ENCODE data around the gene EIF2B5. TPM values are rescaled to one million over a fixed set of nuclear protein-coding genes. Genes with fewer than 3 reads are reported as not detected.

Gene EIF2B5
- total and polyA plus RNA-seq, 2 of the 13 experiments (the other 11 are each of a cell fraction or from before 2014, with no cell fraction given) = 38.4 to 60.2 TPM

DNA sequence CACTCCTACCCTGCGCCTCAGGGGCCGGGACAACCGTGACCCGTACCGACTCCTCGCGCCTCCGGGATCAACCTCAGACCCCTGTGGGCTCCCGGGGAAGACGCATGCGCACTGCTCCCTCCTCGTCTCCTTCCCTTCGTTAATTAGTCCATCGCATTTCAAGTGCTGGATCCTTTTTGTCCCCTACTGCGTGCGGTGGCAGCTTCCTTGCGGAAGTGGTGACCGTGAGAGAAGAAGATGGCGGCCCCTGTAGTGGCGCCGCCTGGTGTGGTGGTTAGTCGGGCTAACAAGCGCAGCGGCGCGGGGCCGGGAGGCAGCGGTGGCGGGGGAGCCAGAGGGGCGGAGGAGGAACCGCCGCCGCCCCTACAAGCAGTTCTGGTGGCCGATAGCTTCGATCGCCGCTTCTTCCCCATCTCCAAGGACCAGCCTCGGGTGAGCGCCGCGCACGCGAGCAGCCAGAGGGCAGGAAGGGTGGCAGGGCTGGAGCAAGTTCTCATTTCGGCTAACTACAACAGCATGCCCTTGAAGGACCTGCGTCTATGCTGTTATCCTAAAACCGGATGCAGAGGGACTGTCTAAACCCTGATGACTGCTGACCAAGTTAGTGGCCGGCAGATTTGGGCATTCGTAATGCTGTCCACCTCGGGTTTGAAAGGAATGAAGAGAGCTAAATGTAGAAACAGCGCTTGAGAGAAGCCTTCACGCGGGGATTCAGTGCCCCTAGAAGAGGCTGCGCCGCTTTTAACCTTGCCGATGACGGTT is at the start of gene EIF2B5 (continued):
- TF ChIP-seq, protein P1, sequence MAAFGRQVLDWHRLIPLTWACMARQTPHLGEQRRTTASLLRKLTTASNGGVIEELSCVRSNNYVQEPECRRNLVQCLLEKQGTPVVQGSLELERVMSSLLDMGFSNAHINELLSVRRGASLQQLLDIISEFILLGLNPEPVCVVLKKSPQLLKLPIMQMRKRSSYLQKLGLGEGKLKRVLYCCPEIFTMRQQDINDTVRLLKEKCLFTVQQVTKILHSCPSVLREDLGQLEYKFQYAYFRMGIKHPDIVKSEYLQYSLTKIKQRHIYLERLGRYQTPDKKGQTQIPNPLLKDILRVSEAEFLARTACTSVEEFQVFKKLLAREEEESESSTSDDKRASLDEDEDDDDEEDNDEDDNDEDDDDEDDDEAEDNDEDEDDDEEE (CRISPR knock-in tag; IDR thresholded peaks at IDR 0.05) = peak; percentile 64; the same call in 1 of the 2 replicates
- TF ChIP-seq, protein P2, sequence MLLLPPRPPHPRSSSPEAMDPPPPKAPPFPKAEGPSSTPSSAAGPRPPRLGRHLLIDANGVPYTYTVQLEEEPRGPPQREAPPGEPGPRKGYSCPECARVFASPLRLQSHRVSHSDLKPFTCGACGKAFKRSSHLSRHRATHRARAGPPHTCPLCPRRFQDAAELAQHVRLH (CRISPR knock-in tag; IDR thresholded peaks at IDR 0.05; ENCODE audit: borderline replicate concordance, low read depth) = peak; percentile 96
- TF ChIP-seq ZNF501 (CRISPR knock-in tag; IDR thresholded peaks at IDR 0.05) (peak; percentile 95), ISL2 (CRISPR knock-in tag; IDR thresholded peaks at IDR 0.05) (peak; percentile 71), CBFB (CRISPR knock-in tag; IDR thresholded peaks at IDR 0.05) (peak; percentile 94), ZBTB3 (CRISPR knock-in tag; IDR thresholded peaks at IDR 0.05; ENCODE audit: borderline replicate concordance, low read depth) (no peak), KDM4B (CRISPR knock-in tag; IDR thresholded peaks at IDR 0.05) (0 out of 2 replicates have a peak, but pooled peaks have one; percentile 78), KLF15 (CRISPR knock-in tag; IDR thresholded peaks at IDR 0.05; ENCODE audit: borderline replicate concordance) (no peak), AGO2 (optimal IDR thresholded peaks at IDR 0.05; ENCODE audit: low read depth, low read length) (peak; percentile 48), ZNF280D (CRISPR knock-in tag; IDR thresholded peaks at IDR 0.05) (peak; percentile 61; the same call in 1 of the 2 replicates), ZNF746 (CRISPR knock-in tag; IDR thresholded peaks at IDR 0.05) (no peak), ZMAT3 (CRISPR knock-in tag; conservative IDR thresholded peaks at IDR 0.05) (peak; percentile 82), SRSF1 (optimal IDR thresholded peaks at IDR 0.05; ENCODE audit: low read depth, low read length) (peak; percentile 96), HOXD1 (CRISPR knock-in tag; IDR thresholded peaks at IDR 0.05) (no peak), ZBTB8A (CRISPR knock-in tag; IDR thresholded peaks at IDR 0.05; ENCODE audit: borderline replicate concordance, low read depth) (no peak), RNF2 (conservative IDR thresholded peaks at IDR 0.05; ENCODE audit: low read depth) (peak; percentile 41; the same call in 1 of the 2 replicates), ZNF124 (CRISPR knock-in tag; IDR thresholded peaks at IDR 0.05) (peak; percentile 60), CHD2 (IDR thresholded peaks at IDR 0.05; ENCODE audit: low read depth, low read length) (peak; percentile 20; the same call in 1 of the 2 replicates)
- TF ChIP-seq, protein P3, sequence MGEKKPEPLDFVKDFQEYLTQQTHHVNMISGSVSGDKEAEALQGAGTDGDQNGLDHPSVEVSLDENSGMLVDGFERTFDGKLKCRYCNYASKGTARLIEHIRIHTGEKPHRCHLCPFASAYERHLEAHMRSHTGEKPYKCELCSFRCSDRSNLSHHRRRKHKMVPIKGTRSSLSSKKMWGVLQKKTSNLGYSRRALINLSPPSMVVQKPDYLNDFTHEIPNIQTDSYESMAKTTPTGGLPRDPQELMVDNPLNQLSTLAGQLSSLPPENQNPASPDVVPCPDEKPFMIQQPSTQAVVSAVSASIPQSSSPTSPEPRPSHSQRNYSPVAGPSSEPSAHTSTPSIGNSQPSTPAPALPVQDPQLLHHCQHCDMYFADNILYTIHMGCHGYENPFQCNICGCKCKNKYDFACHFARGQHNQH (CRISPR knock-in tag; IDR thresholded peaks at IDR 0.05) = peak; percentile 68
- TF ChIP-seq, protein P4, sequence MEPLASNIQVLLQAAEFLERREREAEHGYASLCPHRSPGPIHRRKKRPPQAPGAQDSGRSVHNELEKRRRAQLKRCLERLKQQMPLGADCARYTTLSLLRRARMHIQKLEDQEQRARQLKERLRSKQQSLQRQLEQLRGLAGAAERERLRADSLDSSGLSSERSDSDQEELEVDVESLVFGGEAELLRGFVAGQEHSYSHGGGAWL (CRISPR knock-in tag; IDR thresholded peaks at IDR 0.05) = peak; percentile 59; the same call in 1 of the 2 replicates
- TF ChIP-seq, protein P5, sequence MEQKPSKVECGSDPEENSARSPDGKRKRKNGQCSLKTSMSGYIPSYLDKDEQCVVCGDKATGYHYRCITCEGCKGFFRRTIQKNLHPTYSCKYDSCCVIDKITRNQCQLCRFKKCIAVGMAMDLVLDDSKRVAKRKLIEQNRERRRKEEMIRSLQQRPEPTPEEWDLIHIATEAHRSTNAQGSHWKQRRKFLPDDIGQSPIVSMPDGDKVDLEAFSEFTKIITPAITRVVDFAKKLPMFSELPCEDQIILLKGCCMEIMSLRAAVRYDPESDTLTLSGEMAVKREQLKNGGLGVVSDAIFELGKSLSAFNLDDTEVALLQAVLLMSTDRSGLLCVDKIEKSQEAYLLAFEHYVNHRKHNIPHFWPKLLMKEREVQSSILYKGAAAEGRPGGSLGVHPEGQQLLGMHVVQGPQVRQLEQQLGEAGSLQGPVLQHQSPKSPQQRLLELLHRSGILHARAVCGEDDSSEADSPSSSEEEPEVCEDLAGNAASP (CRISPR knock-in tag; IDR thresholded peaks at IDR 0.05; ENCODE audit: borderline replicate concordance) = peak; percentile 76
